Hematopoietic multipotent progenitor cell (in vitro differentiated cells): ENCODE data around the gene CNDP2. TPM values are rescaled to one million over a fixed set of nuclear protein-coding genes. Genes with fewer than 3 reads are reported as not detected.
A peak's percentile ranks its signal among the peaks of the same experiment; 100 is the strongest.

Source experiments
- DNase-seq, 3 donors: peaks; one replicate each; pipeline ENCODE4 v3.0.0-alpha.2; 2011 to 2015; ENCODE audit warnings: low read depth in 2 of 3, low spot score in 2 of 3
- total RNA-seq: library from RNA; depleted of rRNA; stranded (reverse); fragments of >200 nt; gene quantifications from one replicate; pipeline ENCODE4 v1.2.3, GENCODE V29; 2012

CNDP2 gene
- 47.1 TPM for total RNA-seq

- peak; percentile 90 to 100 (median 98) for DNase-seq
These were observed at the start of gene CNDP2 for GRCh38 chr18:74495581-74496507. Gene CNDP2, plus strand, starts transcription at chr18:74496363. Its CDS starts 3,611 bp downstream, at chr18:74499974.

- no peak for DNase-seq
These were observed 49.3 kb upstream of the CNDP2 start for GRCh38 chr18:74446631-74447403.

DNA sequence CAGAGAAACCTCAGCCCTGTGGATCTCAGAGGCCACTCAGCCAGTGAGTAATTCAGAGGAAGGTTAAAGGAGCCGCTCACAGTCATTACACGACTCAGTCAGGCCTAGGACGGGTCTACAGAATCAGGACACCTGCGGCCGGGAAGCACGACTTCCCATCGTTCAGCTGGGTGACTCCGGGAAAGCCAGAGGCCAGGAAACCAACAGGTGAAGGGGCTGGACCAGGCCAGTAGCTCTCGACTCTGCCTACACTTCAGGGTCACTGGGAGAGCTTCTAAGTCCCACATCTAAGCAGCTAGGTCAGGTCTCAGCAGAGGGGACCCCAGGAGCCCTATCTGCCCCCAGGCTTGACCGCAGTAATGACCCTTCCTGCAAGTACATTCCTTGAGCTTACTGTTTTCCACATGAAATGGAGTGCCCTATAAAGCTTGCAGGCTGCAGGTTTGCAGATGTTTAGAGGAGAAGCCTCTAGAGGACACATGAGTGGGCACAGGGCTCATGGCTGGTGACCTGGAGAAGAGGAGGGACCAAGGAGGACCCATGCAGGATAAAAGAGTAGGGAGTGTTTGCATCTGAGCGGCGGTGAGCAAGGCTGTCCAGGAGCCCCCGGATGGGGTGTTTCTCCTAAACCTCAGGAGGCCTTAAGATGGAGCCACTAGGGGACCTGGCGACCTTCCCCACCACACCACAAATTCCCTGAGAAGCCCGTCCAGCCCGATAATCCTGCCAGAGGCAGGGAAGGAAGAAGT is 48.6 kb upstream of the CNDP2 start:
- DNase-seq, result no peak

- no peak for DNase-seq
These were observed 45.5 kb upstream of the CNDP2 start for GRCh38 chr18:74450626-74451025.

- DNase-seq, result no peak
These were observed 45.0 kb upstream of the CNDP2 start for GRCh38 chr18:74451148-74451547.

GRCh38 chr18:74453016-74453566 is 43.1 kb upstream of the CNDP2 start:
- DNase-seq, result no peak

DNA sequence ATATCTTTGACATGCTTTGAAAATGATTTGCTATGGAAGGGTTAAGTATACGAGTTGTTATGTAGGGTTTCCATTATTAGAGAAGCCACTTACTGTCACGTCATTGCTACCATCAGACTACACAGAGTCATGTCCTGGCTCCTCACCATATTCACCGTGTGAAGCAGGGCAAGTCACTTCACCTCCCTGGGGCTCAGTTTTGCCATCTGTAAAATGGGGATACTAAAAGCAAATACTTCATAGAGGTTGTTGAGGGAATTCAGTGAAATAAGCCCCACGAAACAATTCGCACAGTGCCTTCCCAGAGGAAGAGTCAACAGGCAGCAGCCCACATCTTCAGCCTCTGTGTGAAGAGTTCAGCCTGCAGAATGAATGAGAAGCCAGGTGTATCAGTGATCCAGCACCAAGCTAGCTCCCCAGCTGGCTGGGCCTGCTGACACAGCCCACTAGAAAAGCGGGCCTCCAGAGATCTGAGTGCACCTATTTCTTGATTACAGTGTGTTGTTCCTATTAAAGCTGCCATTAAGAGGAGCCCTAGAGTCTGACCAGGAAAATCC is 42.4 kb upstream of the CNDP2 start:
- DNase-seq, result no peak

DNA sequence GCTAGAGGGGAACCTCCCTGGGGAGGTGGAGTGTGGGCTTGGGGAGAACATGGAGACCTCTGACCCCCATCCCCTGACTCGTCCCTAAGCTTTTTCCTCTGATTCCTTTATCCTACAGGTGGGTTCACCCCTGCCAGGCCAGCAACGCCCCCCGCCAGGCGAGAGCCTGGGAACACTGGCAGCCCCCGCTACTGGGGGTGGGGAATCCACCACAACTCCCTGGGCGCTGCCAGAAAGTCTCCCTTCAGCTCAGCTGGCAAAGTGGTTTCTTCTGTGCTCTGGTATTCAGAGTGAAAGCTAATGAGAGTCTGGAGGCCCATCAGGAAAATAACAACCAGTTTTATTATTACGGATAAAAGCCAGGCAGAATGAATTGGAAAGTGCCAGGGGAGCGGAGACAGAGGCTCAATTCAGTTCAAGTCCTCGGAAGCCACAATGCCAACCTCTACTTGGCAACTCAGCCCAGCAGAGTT is 41.8 kb upstream of the CNDP2 start:
- no peak for DNase-seq

DNA sequence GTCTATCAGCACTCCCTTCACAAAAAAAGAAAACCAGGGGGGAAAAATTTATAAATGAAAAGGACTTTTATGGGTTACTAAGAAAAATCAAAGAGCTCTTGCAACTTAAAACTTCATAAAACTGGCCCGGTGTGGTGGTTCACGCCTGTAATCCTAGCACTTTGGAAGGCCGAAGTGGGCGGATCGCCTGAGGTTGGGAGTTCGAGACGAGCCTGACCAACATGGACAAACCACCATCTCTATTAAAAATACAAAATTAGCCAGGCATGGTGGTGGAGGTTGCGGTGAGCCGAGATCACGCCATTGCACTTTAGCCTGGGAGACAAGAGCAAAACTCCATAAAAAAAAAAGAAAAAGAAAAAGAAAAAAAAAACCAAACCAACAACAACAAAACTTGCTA is 40.8 kb upstream of the CNDP2 start:
- no peak for DNase-seq

- DNase-seq, result peak in 1 of 3 donors; percentile 8
These were observed 40.2 kb upstream of the CNDP2 start for GRCh38 chr18:74456017-74456348.

DNA sequence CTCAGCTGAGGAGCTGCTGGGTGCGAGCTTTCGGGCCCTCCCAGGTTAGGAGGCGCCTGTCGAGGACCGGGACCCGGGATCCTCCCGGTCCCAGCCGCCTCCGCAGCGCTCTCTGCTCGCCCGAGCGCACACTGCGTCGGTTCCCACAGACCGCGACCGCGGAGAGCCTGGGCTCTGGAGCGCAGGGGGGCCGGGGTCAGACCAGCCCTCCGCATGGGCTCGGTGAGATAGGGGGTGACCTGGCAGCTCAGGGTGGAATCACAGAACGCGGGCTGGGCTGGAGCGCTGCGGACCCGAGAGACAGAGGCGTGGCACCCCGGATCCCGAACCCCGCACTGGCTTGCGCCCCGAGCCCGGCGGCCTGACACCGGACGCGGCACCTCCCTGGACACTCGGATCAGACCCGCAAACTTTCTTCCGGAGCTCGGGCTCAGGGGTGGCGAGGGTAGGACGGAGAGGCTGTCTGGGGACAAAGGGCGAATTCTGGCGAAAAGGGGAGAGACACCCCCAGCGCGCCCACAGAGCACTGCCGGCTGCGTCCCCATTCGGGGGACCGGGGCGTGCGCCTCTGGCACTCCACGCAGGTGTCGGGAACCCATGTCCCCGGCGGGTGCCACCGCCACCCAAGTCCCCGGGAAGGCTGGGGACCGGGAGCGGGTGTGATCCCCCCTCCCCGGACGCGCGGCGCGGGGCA is 39.7 kb upstream of the CNDP2 start:
- peak in 1 of 3 donors; percentile 8 for DNase-seq

- DNase-seq, result peak in 1 of 3 donors; percentile 8
These were observed 39.0 kb upstream of the CNDP2 start, which contains the start of gene DIPK1C for GRCh38 chr18:74457043-74457724. Gene DIPK1C, minus strand, starts transcription at chr18:74457308. Its CDS starts 49 bp downstream, at chr18:74457259.

DNA sequence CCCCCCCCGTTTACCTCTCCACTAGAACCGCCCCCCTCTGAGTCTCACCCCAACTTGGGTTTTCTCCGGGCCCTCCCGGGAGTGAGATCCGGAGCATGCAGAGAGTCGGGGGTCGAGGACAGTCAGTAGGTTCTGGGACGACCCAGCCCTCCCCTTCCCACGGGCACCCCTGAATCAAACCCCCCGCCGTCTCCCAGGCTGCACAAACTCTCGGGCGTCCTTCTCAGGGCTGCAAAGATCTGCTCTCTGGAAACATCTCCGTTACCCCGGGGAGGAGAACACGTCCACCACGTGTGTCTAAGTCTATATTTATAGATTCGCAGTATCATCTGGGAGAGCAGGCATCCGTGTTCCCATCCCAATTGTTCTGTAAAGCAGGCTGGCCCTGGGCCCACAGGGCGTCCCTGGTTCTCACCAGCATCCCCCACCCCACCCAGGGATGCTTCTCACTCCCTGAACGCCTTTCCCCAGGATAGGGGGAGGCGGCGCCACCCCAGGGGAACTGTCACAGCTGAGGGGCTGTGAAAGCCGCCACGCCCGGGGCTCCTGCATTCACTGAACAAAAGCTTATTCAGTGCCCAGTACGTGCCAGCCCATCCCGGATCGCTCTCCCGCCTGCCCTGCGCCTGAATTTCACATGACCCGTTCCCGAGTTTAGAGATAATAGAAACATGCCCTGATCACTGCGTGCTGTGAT is 38.3 kb upstream of the CNDP2 start:
- no peak for DNase-seq

DNA sequence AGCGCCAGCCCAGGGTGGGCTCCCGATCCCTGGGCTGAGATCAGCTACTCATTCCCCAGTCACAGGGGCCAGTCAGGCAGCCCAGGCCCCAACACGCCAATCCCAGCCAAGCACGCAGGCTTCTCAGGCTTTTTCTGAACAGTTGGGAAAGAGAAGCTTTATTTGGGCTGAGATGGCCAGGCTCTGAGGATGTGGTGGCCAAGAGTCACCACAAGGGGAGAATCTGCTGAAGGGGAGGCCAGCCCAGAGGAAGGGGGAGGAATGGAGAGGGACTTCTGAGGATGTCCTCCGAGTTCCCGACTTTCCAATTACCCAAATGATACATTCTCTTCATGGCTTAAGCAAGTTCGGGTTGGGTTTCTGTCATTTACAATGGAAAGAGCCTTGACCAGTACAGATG is 36.3 kb upstream of the CNDP2 start:
- DNase-seq, result no peak

DNA sequence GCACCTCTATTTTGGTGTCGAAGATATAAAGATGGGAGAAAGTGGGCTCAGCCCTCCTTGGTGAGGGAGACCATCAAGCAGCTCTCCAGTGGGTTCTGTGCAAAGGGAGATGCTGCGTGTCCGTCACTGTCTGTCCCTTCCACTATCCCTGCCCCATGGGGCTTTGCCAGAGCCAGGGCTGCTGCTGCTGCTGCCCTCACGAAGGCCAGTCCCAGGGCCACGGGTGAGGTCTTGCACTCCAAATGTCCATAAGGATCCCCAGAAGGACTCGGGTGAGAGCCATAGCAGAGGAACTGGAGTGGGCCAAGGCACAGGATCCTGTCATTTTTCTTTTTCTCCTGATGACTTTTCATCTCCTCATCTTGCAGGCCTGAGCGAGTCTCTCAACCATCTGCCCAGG is 35.3 kb upstream of the CNDP2 start:
- no peak for DNase-seq

GRCh38 chr18:74463254-74463653 is 32.9 kb upstream of the CNDP2 start:
- no peak for DNase-seq

GRCh38 chr18:74463983-74464382 is 32.2 kb upstream of the CNDP2 start:
- no peak for DNase-seq

- DNase-seq, result no peak
These were observed 30.4 kb upstream of the CNDP2 start for GRCh38 chr18:74465775-74466174.
